HG03280 (cell line): ENCODE results near the gene ALX4.

Experiments used
- ATAC-seq: cut with Tn5 transposase; IDR thresholded peaks from one replicate; pipeline ENCODE4 v1.9.1; 2021; ENCODE audit warnings: mild to moderate bottlenecking, moderate library complexity; ENCODE audit not compliant: unreplicated experiment

Gene ALX4

GRCh38 chr11:44303401-44303938 lies 6.5 kb downstream of the ALX4 start:
- no peak for ATAC-seq

GRCh38 chr11:44301564-44302271 lies 8.2 kb downstream of the ALX4 start:
- ATAC-seq: no peak

DNA sequence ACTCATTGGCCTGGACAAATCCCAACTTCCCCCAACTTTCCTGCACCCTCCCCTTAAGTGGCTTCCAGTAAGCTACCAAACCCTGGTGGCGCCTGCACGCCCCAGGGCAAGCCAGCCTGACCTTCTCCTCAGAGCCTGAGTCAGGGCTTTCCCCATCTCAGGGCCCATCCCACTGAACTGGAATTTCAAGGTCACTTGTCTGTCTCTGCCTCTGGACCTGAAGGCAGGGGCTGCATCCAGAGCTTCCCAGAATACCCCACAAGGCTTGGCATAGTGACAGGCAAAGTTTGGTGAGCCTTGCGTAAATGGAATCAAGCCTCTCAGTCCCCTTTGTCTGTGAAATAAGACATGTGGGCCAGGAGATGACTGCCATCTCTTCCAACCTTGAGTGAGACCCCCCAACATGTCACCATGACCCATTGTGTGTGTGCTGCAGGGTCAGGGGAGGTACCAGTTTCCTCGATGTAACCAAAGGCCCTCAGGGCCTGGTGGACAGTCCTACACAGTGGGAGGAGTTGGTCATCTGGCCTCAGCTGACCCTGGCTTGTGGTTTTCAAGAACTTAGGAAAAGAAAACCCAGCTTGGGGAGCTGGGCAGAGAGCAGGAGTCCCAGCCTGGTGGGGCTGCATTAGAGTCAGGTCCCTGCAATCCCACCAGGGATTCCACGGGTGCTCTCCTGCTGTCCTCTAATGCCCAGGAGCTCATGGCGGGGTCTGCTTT lies 8.9 kb downstream of the ALX4 start:
- no peak for ATAC-seq

- no peak for ATAC-seq
These were observed 11.1 kb downstream of the ALX4 start for GRCh38 chr11:44298862-44299261.

DNA sequence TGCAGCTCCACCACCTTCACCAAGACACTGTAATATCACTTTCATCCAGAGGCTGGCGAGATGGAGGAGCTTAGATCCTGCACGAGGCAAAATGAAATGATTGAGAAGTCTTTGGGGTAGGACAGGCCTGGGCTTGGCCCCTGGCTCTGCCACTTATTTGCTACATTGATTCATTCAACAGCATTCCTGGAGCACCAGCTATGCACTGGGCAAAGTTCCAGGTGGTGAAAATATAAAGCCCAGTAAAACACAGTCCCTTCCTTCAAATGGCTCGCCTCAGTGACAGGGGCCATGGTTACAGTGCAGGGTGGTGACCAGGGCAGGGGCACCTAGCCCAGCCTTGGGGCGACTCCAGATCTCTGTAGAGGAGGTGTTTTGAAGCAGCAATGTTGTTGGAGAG lies 19.7 kb downstream of the ALX4 start:
- ATAC-seq: no peak

GRCh38 chr11:44288133-44288526 lies 21.8 kb downstream of the ALX4 start:
- no peak for ATAC-seq

DNA sequence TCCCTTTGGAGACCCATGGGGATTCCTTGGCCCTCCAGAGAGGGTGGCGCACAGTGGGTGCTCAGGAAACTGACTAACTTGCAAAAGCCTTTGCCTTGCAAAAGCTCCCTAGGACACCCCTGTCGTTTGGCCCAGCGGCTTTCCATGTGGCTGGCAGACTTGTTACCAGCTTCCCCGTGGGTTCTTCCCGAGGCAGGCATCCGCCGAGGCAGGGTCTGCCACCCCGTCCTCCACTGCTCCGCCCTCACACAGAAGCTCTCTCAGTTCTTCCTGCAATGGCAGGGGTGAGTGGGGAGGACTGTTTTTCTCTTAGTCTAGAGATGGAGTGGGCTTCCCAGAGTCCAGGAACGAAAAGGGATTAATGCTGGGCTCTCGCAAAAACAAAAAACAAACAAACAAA lies 23.0 kb downstream of the ALX4 start:
- no peak for ATAC-seq

DNA sequence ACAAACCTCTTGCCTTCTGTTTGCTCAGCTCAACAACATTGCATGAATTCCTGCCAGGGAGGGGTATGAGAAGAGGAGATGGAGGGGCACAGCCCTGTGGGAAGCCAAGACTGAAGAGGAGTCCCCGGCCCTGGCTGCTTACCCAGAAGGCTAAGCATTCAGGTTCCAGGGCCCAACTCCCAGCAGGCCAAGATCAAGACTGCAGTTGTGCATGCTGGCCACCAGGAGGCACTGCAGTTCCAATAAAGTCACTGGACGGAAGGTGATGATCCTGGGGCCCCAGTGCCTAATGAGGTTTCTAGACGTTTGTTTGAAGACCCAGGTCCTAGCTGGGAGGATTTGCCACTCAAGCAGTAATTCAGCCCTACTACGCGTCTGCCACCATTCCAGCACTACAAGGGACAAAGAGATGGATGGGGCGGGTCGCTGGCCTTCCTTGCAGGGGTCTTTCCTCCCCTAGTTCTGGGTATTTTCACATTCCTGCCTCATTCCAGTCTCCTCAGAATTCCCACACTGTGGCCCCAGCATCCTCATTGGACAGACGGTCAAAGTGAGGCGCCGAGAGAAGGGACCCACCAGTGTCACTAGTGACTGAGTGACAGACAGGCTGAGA lies 23.6 kb downstream of the ALX4 start:
- ATAC-seq: no peak

- no peak for ATAC-seq
These were observed 24.2 kb downstream of the ALX4 start for GRCh38 chr11:44285756-44286155.

GRCh38 chr11:44282620-44283019 lies 27.3 kb downstream of the ALX4 start:
- no peak for ATAC-seq

- no peak for ATAC-seq
These were observed 28.8 kb downstream of the ALX4 start for GRCh38 chr11:44281151-44281550.

DNA sequence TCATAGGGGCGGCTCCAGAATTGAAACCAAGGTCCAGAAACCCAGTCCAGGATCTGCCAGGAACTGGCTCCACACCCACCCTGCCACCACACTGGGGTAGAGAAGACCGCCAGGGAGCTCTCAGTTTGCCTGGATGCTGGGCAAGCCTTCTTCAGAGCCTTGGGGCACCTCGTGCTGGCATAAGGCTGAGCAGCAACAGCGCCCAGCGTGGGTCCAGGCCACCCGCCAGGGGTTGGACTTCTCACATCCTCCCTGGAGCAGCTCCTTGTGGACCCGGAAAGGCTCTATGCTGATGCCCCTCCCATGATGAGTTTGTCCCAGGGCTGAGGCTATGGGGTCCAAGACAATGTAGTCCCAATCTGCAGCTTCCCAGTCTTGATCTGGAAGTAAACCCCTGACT lies 29.7 kb downstream of the ALX4 start:
- ATAC-seq: no peak

DNA sequence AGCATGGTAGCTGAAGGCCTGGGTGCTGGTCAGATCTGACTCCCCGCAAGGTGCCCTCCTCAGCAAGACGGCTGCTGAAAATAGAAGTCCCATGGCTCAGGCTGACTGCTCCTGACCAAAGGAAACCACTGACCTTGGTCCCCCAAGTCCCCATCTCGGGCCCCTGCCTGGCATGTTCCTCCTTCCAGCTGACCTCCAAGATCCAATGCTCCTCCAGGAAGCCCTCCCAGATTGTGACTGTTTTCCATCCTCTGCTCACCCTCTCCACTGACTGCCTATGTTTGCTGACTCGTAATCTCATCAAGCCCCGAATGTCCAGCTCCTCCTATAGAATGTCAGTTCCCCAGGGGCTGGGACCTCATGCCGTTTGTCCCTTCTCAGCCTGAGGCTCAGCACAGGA lies 30.5 kb downstream of the ALX4 start:
- ATAC-seq: no peak

DNA sequence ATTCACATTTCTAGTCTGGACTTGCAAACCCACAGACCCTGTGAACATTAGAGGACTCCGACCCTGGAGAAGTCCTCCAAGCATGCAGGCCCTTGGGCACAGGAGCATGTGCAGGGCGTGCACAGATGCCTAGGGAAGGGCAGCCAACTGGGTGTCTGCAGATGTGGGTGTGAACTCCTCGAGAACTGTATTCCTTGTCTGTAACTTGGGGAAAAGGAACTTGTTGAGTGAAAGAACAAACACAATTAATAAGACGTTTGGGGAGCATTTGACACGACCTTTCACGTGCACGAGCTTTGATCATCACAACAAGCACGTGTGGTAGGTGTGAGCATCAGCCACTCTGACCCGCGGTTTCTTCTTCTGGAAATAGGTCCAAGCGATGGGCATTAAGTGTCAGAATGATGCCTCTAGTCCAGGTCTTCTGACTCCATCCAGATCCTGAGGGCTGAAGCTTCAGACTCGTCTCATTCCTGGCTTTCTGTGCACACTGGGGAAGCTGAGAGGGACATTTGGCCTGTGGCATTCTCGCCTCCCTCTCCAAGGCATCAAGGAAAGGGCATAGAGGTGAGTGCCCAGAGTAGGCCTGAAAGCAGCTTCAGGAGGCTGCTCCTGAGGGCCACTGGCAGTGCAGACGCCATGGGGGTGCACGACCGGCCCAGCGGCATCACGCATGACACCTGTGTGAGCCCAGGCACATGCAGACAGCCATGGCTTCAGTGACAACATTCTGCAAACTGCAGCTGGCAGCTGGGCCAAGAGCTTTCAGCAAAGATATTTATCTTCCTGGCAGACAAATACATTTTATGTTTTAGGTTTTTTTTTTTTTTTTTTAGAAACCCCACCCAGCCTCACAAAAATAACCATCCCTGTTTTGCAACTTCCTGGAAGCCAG lies 32.5 kb downstream of the ALX4 start:
- no peak for ATAC-seq

DNA sequence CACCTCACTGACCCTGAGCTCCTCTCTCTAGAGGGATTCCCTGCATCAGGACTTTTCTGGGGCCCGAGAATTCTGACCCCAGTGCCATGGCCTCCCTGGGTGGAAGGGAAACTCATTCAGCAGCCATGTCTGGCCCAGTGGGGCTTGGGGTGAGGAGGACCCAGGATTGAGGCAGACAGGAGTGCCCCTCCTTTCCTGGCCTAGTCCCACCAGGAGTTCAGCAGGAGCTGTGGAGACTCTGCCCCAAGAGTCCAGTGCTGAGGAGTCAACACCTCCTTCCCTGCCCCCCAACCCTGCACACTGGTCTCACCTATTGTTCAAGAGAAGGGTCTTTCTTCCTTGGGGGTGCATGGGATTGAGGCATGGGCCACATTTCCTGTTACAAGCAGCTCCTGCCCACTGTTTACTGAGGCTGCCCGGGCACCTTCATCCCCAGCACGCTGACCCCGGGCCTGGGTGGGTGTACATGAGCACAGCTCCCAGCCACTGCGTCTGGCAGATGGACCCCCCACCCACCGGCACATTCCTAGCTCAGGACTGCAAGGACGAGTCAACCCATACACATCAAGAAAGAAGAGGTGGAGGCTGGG lies 33.9 kb downstream of the ALX4 start:
- ATAC-seq: no peak

- ATAC-seq: no peak
These were observed 34.7 kb downstream of the ALX4 start for GRCh38 chr11:44275241-44275640.

DNA sequence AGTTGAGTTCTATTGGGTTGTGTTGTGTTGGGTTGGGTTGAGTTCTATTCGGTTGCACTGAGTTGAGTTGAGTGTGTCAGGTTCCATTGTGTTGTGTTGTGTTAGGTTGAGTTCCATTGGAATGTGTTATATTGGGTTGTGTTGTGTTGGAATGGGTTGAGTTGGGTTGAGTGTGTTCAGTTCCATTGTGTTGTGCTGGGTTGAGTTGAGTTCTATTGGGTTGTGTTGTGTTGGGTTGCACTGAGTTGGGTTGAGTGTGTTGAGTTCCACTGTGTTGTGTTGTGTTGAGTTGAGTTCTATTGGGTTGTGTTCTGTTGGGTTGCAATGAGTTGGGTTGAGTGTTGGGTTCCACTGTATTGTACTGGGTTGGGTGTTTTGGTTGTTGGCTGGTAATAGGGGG lies 35.5 kb downstream of the ALX4 start:
- ATAC-seq: no peak

- no peak for ATAC-seq
These were observed 38.7 kb downstream of the ALX4 start for GRCh38 chr11:44271286-44271685.

DNA sequence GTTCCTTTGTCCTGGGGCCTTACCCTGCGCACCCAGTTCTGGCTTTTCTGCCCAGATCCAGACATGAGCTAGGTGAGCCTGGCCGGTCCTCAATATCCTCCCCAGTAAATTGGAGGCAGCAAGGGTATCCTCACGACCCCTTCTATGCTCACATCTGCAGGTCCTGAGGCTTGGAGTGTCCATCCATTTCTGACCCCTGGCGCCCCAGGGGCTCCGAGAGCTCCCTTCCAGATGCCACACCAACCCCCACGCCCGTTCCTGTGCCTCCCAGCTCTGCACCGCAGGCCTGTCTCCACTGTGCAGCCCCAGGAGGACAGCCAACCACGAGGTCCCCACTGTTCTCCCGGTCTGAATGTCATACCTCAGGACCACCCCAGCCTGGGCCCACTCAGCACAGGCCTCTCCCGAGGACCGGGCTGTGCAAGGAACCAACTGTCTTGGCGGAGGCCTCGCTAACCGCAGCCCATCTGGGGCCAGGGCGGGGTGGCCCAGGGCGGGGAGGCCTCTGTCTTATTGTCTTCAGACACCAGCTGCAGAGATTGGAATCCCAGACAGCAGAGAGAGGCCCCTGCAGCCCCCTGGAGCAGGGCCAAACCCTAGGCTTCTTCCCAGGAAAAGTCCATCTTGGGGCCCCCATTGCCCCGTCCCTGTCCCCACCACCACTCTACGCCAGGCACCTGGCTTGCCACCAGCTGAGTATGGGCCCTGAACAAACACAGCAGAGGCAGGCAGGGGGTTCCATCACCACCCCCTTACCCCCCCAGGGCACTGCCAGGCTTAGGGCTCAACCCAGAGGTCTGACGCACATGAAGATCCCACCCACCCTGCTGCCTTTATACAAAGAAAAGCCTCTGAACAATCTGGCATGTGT lies 39.3 kb downstream of the ALX4 start:
- ATAC-seq: no peak
